ENCODE results near the gene BSND.
"Not testable (repeated sequence)": the region's sequence is repeated elsewhere in the genome, so short reads cannot be mapped to it uniquely, and the experiment has no call there.

- not testable (repeated sequence) for TF ChIP-seq CTCF (IDR thresholded peaks at IDR 0.05; ENCODE audit: low read depth, low read length); POLR2A (IDR thresholded peaks at IDR 0.05; ENCODE audit: extremely low read depth, insufficient read length)
These were observed 27.9 kb downstream of the BSND start for GRCh38 chr1:55026682-55027081.

Data from NB4 (cell line).